Measurements from ENCODE around the gene ZNF764.

- TF ChIP-seq CTCF (conservative IDR thresholded peaks at IDR 0.05; ENCODE audit: low read length), result no peak
- TF ChIP-seq EZH2phosphoT487 (IDR thresholded peaks at IDR 0.05; ENCODE audit: borderline replicate concordance), result no peak
Measured at GRCh38 chr16:30561089-30561816, 3.1 kb upstream of the ZNF764 start.
